Cerebellar nuclear complex (tissue), 1 donor: ENCODE data around the gene FNIP1.
"Not testable (repeated sequence)": the region's sequence is repeated elsewhere in the genome, so short reads cannot be mapped to it uniquely, and the experiment has no call there.

Experiments
- DNase-seq, 2 experiments: peaks; one replicate each; lab custom pipeline; 2025; lab: John Stamatoyannopoulos, UW

Gene FNIP1

DNA sequence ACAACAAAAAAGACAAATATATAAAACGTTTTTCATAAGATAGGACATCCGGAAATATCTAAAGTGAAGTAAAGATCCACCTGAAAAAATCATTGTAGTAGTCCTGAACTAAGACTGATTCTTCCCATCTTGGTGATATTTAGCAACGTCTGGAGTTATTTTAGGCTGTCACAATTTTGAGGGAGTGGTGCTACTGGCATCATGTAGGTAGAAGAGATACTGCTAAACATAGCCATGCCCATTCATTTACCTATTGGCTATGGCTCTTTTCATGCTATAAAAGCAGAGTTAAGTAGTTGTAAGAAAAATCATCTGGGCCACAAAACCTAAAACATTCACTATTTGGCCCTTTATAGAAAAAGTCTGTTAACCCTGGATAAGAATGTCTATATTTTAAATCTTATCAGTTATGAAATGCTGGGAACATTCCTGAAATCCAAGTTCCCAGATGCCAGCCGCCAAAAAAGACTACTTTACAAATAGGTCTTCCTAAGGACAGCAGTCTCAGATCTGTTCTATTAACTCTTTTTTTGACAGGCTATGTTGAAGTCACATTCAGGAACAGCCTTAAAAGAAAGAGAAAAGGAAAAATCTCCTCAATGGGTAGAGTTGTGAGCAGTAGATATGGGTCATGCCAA lies 188.8 kb downstream of the FNIP1 start:
- no peak for DNase-seq

DNA sequence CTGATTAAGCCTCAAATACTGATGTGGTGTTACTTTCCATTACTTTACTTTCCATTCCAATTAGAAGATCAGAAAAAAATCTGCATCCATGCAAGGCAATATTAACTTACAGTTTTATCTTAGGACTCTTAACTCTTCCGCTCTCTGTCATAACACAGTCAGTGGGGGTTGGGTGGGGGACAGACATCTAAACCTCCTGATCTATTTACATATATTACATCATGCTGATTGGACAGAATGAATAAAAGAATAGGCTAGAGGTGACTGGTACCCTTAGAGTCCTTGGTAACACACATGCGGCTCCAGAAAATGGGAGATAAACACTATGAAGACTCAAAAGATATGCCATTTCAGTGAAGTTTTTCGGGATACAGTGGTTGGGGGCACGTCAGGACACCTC lies 189.4 kb downstream of the FNIP1 start:
- DNase-seq: no peak

DNA sequence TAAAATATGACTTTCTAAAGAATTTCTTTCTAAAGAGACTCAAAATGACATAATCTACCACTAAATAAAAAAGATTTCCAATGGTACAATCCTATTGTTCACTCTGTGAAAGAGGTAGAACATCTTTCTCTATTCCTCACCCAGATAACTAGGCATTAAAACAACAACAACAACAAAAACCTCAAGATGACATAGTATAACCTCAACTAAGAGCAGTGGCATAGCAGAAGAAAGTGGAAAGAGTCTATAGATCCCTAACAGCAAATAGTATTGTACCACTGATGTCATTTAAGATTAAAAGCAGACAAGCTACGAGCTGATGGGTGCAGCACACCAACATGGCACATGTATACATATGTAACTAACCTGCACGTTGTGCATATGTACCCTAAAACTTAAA lies 191.7 kb downstream of the FNIP1 start:
- no peak for DNase-seq

DNA sequence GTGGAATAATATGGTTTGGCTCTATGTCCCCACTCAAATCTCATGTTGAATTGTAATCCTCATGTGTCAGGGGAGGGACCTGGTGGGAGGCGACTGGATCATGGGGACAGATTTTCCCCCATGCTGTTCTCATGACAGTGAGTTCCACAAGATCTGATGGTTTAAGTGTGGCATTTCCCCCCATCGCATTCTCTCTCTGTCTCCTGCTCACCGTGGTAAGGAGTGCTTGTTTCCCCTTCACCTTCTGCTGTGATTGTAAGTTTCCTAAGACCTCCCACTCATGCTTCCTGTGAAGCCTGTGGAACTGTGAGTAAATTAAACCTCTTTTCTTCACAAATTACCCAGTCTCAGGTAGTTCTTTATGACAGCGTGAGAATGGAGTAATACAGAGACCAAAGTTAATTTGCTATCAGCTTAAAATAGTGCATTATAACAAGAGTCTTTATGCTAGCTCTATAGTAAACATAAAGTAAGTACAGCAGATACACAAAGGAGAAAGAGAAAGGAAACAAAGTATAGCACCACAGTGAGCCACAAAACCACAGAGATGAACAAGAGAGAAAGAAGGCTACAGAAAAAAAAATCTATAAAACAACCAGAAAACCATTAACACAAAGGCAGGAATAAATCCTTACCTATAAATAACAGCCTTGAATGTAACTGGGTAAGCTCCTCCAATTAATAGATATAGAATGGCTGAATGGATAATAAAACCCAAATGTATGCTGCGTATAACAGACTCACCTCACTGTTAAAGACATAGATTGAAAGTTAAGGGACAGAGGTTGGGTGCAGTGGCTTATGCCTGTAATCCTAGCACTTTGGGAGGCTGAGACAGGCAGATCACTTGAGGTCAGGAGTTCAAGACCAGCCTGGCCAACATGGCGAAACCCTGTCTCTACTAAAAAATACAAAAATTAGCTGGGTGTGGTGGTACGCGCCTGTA lies 201.5 kb downstream of the FNIP1 start:
- DNase-seq: no peak

DNA sequence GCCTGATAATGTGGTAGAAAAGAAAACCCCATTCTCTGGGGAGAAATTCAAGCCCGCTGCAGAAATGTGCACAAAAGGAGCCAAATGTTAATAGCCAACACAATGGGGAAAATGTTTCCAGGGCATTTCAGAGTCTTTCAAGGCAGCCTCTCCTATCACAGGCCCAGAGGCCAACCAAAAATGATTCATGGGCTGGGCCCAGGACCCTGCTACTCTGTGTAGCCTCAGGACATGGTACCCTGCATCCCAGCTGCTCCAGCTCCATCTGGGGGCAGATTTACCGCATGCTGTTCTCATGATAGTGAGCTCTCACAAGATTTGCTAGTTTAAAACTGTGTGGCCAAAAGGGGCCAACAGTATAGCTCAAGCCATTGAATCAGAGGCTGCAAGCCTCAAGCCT lies 202.9 kb downstream of the FNIP1 start:
- no peak for DNase-seq

DNA sequence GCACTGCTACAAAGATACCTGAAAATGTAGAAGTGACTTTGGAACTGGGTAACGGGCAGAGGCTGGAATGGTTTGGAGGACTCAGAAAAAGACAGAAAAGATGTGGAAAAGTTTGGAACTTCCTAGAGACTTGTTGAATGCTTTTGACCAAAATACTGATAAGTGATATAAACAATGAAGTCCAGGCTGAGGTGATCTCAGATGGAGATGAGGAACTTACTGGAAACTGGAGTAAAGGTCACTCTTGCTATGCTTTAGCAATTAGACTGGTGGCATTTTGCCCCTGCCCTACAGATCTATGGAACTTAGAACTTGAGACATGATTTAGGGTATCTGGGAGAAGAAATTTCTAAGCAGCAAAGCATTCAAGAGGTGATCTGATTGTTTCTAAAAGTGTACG lies 203.4 kb downstream of the FNIP1 start:
- DNase-seq: not testable (repeated sequence)
